Measurements from ENCODE around the gene TMEM132D.

DNA sequence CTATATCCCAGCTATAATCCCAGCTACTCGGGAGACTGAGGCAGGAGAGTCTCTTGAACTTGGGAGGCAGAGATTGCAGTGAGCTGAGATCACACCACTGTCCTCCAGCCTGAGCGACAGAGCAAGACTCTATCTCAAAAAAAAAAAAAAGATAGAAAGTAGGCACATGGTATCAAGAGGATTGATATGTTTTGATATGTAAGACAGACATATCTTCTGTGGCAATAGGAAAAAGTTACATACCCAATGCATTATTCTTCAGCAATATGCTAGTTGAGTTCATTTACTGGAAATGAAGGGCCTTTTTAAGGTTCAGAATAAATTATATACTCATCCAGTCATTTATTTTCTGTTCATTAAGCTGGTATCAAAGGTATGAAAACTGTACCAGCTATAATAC lies 657.2 kb downstream of the TMEM132D start:
- TF ChIP-seq EZH2 (IDR thresholded peaks at IDR 0.05; ENCODE audit: insufficient read depth, poor library complexity, severe bottlenecking): no peak
- no peak for TF ChIP-seq EZH2phosphoT487 (IDR thresholded peaks at IDR 0.05; ENCODE audit: insufficient read depth, low read depth)

Data from GM23248 (cell line).